CD4-positive, alpha-beta memory T cell (primary cell): Measurements from ENCODE around the gene CDH2. TPM values are rescaled to one million over a fixed set of nuclear protein-coding genes. Genes with fewer than 3 reads are reported as not detected.
A peak's percentile ranks its signal among the peaks of the same experiment; 100 is the strongest.

Experiments used
- CTCF ChIA-PET: fragments of 350-600 bp; sonication (Branson Sonifier 250); formaldehyde crosslinking; loops from one replicate; lab custom pipeline; 2021; ENCODE audit warnings: inconsistent platforms; ENCODE audit not compliant: partially characterized antibody; lab: Charles Lee
- POLR2A ChIA-PET: fragments of 350-600 bp; sonication (Branson Sonifier 250); formaldehyde crosslinking; loops from one replicate; lab custom pipeline; 2021; ENCODE audit not compliant: partially characterized antibody; lab: Charles Lee
- DNase-seq, 5 donors: peaks; one replicate each; pipeline versions ENCODE4 v3.0.0 to v3.0.0-alpha.2; 2020 to 2022; ENCODE audit warnings: mixed read lengths in 1 of 5
- H3K27ac ChIP-seq: one replicate; pipeline ENCODE4 v1.7.0; 2013; ENCODE audit warnings: low read depth, low read length
- H3K27me3 ChIP-seq: 2 replicates; pipeline ENCODE4 v1.7.0; 2013; ENCODE audit warnings: mild to moderate bottlenecking, low read length, moderate library complexity; ENCODE audit not compliant: insufficient read depth
- H3K36me3 ChIP-seq: 2 replicates; pipeline ENCODE4 v1.7.0; 2013; ENCODE audit warnings: mild to moderate bottlenecking, low read length, moderate library complexity; ENCODE audit not compliant: insufficient read depth
- H3K4me1 ChIP-seq: 2 replicates; pipeline ENCODE4 v1.7.0; 2013; ENCODE audit warnings: mild to moderate bottlenecking, low read length, moderate library complexity; ENCODE audit not compliant: insufficient read depth
- H3K4me3 ChIP-seq, 2 donors: one replicate each; pipeline ENCODE4 v1.7.0; 2013; ENCODE audit warnings: low read length in 2 of 2, mild to moderate bottlenecking in 1 of 2
- H3K9me3 ChIP-seq, 2 donors: one replicate each; pipeline ENCODE4 v1.7.0; 2013; ENCODE audit warnings: low read length in 2 of 2, control low read depth in 1 of 2; ENCODE audit not compliant: control insufficient read depth in 1 of 2
- H3K27ac Mint-ChIP-seq, 7 donors: one replicate each; pipeline ENCODE4 v1.8.0; 2020 to 2021; ENCODE audit warnings: mixed read lengths in 7 of 7, mild to moderate bottlenecking in 6 of 7, inconsistent platforms in 3 of 7, moderate library complexity in 3 of 7
- H3K27me3 Mint-ChIP-seq, 2 donors: one replicate each; pipeline ENCODE4 v1.8.0; 2020 to 2021; ENCODE audit warnings: mixed read lengths in 2 of 2
- H3K36me3 Mint-ChIP-seq, 2 donors: one replicate each; pipeline ENCODE4 v1.8.0; 2020 to 2021; ENCODE audit warnings: mixed read lengths in 2 of 2, inconsistent platforms in 1 of 2, mild to moderate bottlenecking in 1 of 2
- H3K4me1 Mint-ChIP-seq, 4 donors: one replicate each; pipeline ENCODE4 v1.8.0; 2020 to 2021; ENCODE audit warnings: mixed read lengths in 4 of 4, mild to moderate bottlenecking in 1 of 4
- H3K4me3 Mint-ChIP-seq, 8 donors: one replicate each; pipeline ENCODE4 v1.8.0; 2020 to 2021; ENCODE audit warnings: mixed read lengths in 8 of 8, mild to moderate bottlenecking in 7 of 8, moderate library complexity in 6 of 8, inconsistent platforms in 3 of 8
- H3K9me3 Mint-ChIP-seq, 8 donors: one replicate each; pipeline ENCODE4 v1.8.0; 2020 to 2021; ENCODE audit warnings: mixed read lengths in 8 of 8, mild to moderate bottlenecking in 5 of 8, inconsistent platforms in 3 of 8, moderate library complexity in 1 of 8
- intact Hi-C: fragments of 100-400 bp; cut with micrococcal nuclease; formaldehyde crosslinking; loops from one replicate; pipeline ENCODE4 v1.15.1; 2023
- polyA plus RNA-seq, 2 donors: library from polyadenylated mRNA; unstranded; fragments of 300-500 nt; fragmentation: Illumina TruSeq; gene quantifications; one replicate each; pipeline ENCODE4 v1.2.3, GENCODE V29; 2021
- total RNA-seq, 2 experiments: library from RNA; stranded (reverse); gene quantifications; one replicate each; pipeline ENCODE4 v1.2.3, GENCODE V29; 2021

Gene CDH2
- total and polyA plus RNA-seq, 4 experiments from 2014 or later, result not detected

GRCh38 chr18:28071199-28071598 is 105.7 kb downstream of the CDH2 start:
- intact Hi-C loops, result no loop called here

GRCh38 chr18:28068207-28068606 is 108.7 kb downstream of the CDH2 start:
- no peak for DNase-seq
- Histone ChIP-seq H3K36me3 (no peaks in the 10 kb centered on the region), H3K9me3 (no peaks in the 10 kb centered on the region), H3K27me3 (no peaks in the 10 kb centered on the region), H3K4me1 (no peaks in the 10 kb centered on the region), H3K27ac (no peak overlapping the region), H3K4me3 (no peak overlapping the region)
- intact Hi-C loops, result no loop called here
- peaks cover 5 to 31% (median 12%) of the 10 kb centered on the region in 8 donors for H3K9me3 Mint-ChIP-seq
- ChIA-PET CTCF (no interaction called here), POLR2A (no interaction called here)
- H3K4me3 Mint-ChIP-seq, result no peak overlapping the region
- no peak overlapping the region for H3K27ac Mint-ChIP-seq
- no peaks in the 10 kb centered on the region for H3K27me3 Mint-ChIP-seq
- H3K4me1 Mint-ChIP-seq, result no peaks in the 10 kb centered on the region
- H3K36me3 Mint-ChIP-seq, result no peaks in the 10 kb centered on the region

More at GRCh38 chr18:28071199-28071598, 105.7 kb downstream of the CDH2 start:
- no peaks in the 10 kb centered on the region for H3K4me1 ChIP-seq
- Mint-ChIP-seq H3K4me3 (no peak overlapping the region), H3K27me3 (no peaks in the 10 kb centered on the region), H3K9me3 (peaks cover 3 to 25% (median 11%) of the 10 kb centered on the region in 8 donors), H3K27ac (no peak overlapping the region), H3K4me1 (no peaks in the 10 kb centered on the region), H3K36me3 (no peaks in the 10 kb centered on the region)
- no peaks in the 10 kb centered on the region for H3K36me3 ChIP-seq
- H3K9me3 ChIP-seq, result no peaks in the 10 kb centered on the region
- H3K4me3 ChIP-seq, result no peak overlapping the region
- ChIA-PET CTCF (no interaction called here), POLR2A (no interaction called here)
- no peak overlapping the region for H3K27ac ChIP-seq
- DNase-seq, result no peak
- H3K27me3 ChIP-seq, result no peaks in the 10 kb centered on the region

- no peak for DNase-seq
- Mint-ChIP-seq H3K9me3 (peaks cover 5 to 30% (median 12%) of the 10 kb centered on the region in 8 donors), H3K4me3 (no peak overlapping the region), H3K4me1 (no peaks in the 10 kb centered on the region), H3K27me3 (no peaks in the 10 kb centered on the region), H3K27ac (peak overlapping the region in 1 of 7 donors; percentile 30), H3K36me3 (no peaks in the 10 kb centered on the region)
- no peaks in the 10 kb centered on the region for H3K36me3 ChIP-seq
- no peaks in the 10 kb centered on the region for H3K27me3 ChIP-seq
- no peaks in the 10 kb centered on the region for H3K9me3 ChIP-seq
- H3K4me3 ChIP-seq, result no peak overlapping the region
- no peaks in the 10 kb centered on the region for H3K4me1 ChIP-seq
- intact Hi-C loops, result no loop called here
- POLR2A ChIA-PET, result no interaction called here
- H3K27ac ChIP-seq, result no peak overlapping the region
- CTCF ChIA-PET, result no interaction called here
These were observed 109.6 kb downstream of the CDH2 start for GRCh38 chr18:28067346-28067745.

GRCh38 chr18:28065793-28066186 is 111.1 kb downstream of the CDH2 start:
- DNase-seq, result no peak
- Histone ChIP-seq H3K4me3 (no peak overlapping the region), H3K27me3 (no peaks in the 10 kb centered on the region), H3K9me3 (no peaks in the 10 kb centered on the region), H3K4me1 (no peaks in the 10 kb centered on the region), H3K27ac (no peak overlapping the region), H3K36me3 (no peaks in the 10 kb centered on the region)
- Mint-ChIP-seq H3K9me3 (peaks cover 4 to 26% (median 14%) of the 10 kb centered on the region in 8 donors), H3K4me3 (no peak overlapping the region), H3K27me3 (no peaks in the 10 kb centered on the region), H3K4me1 (no peaks in the 10 kb centered on the region), H3K36me3 (no peaks in the 10 kb centered on the region), H3K27ac (no peak overlapping the region)
- ChIA-PET CTCF (no interaction called here), POLR2A (no interaction called here)
- intact Hi-C loops, result no loop called here

- no peaks in the 10 kb centered on the region for H3K27me3 Mint-ChIP-seq
- no peak overlapping the region for H3K4me3 Mint-ChIP-seq
- Histone ChIP-seq H3K4me1 (no peaks in the 10 kb centered on the region), H3K4me3 (no peak overlapping the region), H3K27ac (no peak overlapping the region), H3K9me3 (no peaks in the 10 kb centered on the region), H3K36me3 (no peaks in the 10 kb centered on the region), H3K27me3 (no peaks in the 10 kb centered on the region)
- ChIA-PET CTCF (no interaction called here), POLR2A (no interaction called here)
- no peaks in the 10 kb centered on the region for H3K4me1 Mint-ChIP-seq
- DNase-seq, result no peak
- H3K9me3 Mint-ChIP-seq, result peaks cover 4 to 31% (median 14%) of the 10 kb centered on the region in 8 donors
- no peak overlapping the region for H3K27ac Mint-ChIP-seq
- intact Hi-C loops, result no loop called here
- H3K36me3 Mint-ChIP-seq, result no peaks in the 10 kb centered on the region
These were observed 111.7 kb downstream of the CDH2 start for GRCh38 chr18:28065031-28065792.

- intact Hi-C loops, result no loop called here
- DNase-seq, result no peak
- Histone ChIP-seq H3K36me3 (no peaks in the 10 kb centered on the region), H3K27ac (no peak overlapping the region), H3K27me3 (no peaks in the 10 kb centered on the region), H3K9me3 (no peaks in the 10 kb centered on the region), H3K4me3 (no peak overlapping the region), H3K4me1 (no peaks in the 10 kb centered on the region)
- Mint-ChIP-seq H3K9me3 (peaks cover 3 to 32% (median 16%) of the 10 kb centered on the region in 8 donors), H3K27me3 (no peaks in the 10 kb centered on the region), H3K27ac (no peak overlapping the region), H3K36me3 (no peaks in the 10 kb centered on the region), H3K4me1 (no peaks in the 10 kb centered on the region), H3K4me3 (no peak overlapping the region)
- CTCF ChIA-PET, result no interaction called here
- POLR2A ChIA-PET, result no interaction called here
These were observed 113.0 kb downstream of the CDH2 start for GRCh38 chr18:28063926-28064325.

GRCh38 chr18:28063271-28063761 is 113.6 kb downstream of the CDH2 start:
- intact Hi-C loops, result no loop called here
- no peaks in the 10 kb centered on the region for H3K36me3 Mint-ChIP-seq

More at GRCh38 chr18:28063271-28063761, 113.6 kb downstream of the CDH2 start:
- no peak for DNase-seq
- POLR2A ChIA-PET, result no interaction called here
- Histone ChIP-seq H3K27me3 (no peaks in the 10 kb centered on the region), H3K9me3 (no peaks in the 10 kb centered on the region), H3K27ac (no peak overlapping the region), H3K4me3 (no peak overlapping the region), H3K4me1 (no peaks in the 10 kb centered on the region), H3K36me3 (no peaks in the 10 kb centered on the region)
- peaks cover 3 to 32% (median 15%) of the 10 kb centered on the region in 8 donors for H3K9me3 Mint-ChIP-seq
- no peaks in the 10 kb centered on the region for H3K27me3 Mint-ChIP-seq
- CTCF ChIA-PET, result no interaction called here
- H3K27ac Mint-ChIP-seq, result no peak overlapping the region
- no peak overlapping the region for H3K4me3 Mint-ChIP-seq
- H3K4me1 Mint-ChIP-seq, result no peaks in the 10 kb centered on the region
